HepG2 (cell line): ENCODE measurements around the gene ITGA2. TPM values are rescaled to one million over a fixed set of nuclear protein-coding genes. Genes with fewer than 3 reads are reported as not detected.

Source experiments
- AKAP8 ChIP-seq: sonication (generic); formaldehyde crosslinking; IDR thresholded peaks from 2 replicates; pipeline ENCODE4 v1.5.1; 2020; ENCODE audit warnings: mild to moderate bottlenecking, missing genetic modification reagents
- ATM ChIP-seq: fragments of 450-650 bp; IDR thresholded peaks from 2 replicates; pipeline ENCODE4 v1.7.1; 2017; ENCODE audit warnings: mild to moderate bottlenecking, borderline replicate concordance
- CBX1 ChIP-seq: IDR thresholded peaks from one replicate; pipeline ENCODE4 v1.6.1; 2016; ENCODE audit warnings: antibody characterized with exemption, low read depth
- GABPA ChIP-seq, 2 experiments: IDR thresholded peaks; 2 replicates each; pipeline ENCODE4 v1.6.1; 2011 to 2016; ENCODE audit warnings: low read depth in 2 of 2, low read length in 1 of 2, missing biosample characterization in 1 of 2, missing genetic modification characterization in 1 of 2
- HOXA7 ChIP-seq: sonication (generic); formaldehyde crosslinking; IDR thresholded peaks from 2 replicates; pipeline ENCODE4 v1.8.1; 2022; ENCODE audit warnings: mild to moderate bottlenecking, missing genetic modification reagents, moderate library complexity
- JARID2 ChIP-seq: sonication (generic); formaldehyde crosslinking; IDR thresholded peaks from 2 replicates; pipeline ENCODE4 v1.8.1; 2023; ENCODE audit warnings: missing genetic modification reagents, inconsistent platforms; ENCODE audit not compliant: insufficient replicate concordance
- PAWR ChIP-seq: sonication (generic); formaldehyde crosslinking; IDR thresholded peaks from 2 replicates; pipeline ENCODE4 v1.4.0; 2020; ENCODE audit warnings: missing genetic modification reagents, mild to moderate bottlenecking, borderline replicate concordance
- PAXIP1 ChIP-seq: sonication (generic); formaldehyde crosslinking; conservative IDR thresholded peaks from 2 replicates; pipeline ENCODE4 v1.4.0; 2020; ENCODE audit warnings: mild to moderate bottlenecking, missing genetic modification reagents, moderate library complexity
- RARA ChIP-seq: IDR thresholded peaks from 2 replicates; pipeline ENCODE4 v1.6.1; 2016; ENCODE audit warnings: missing genetic modification reagents, missing compliant biosample characterization
- SKIL ChIP-seq: sonication (generic); formaldehyde crosslinking; IDR thresholded peaks from 2 replicates; pipeline ENCODE4 v1.8.0; 2022; ENCODE audit warnings: missing genetic modification reagents, mild to moderate bottlenecking, moderate library complexity, borderline replicate concordance
- SOX5 ChIP-seq: IDR thresholded peaks from 2 replicates; pipeline ENCODE4 v1.6.1; 2016; ENCODE audit warnings: borderline replicate concordance
- SP2 ChIP-seq: sonication (generic); formaldehyde crosslinking; IDR thresholded peaks from 2 replicates; pipeline ENCODE4 v1.5.1; 2020; ENCODE audit warnings: mild to moderate bottlenecking, missing genetic modification reagents
- TBP ChIP-seq: sonication (generic); formaldehyde crosslinking; IDR thresholded peaks from 2 replicates; pipeline ENCODE4 v1.5.0; 2020; ENCODE audit warnings: missing genetic modification reagents
- ZBTB20 ChIP-seq: sonication (generic); formaldehyde crosslinking; IDR thresholded peaks from 2 replicates; pipeline ENCODE4 v1.8.1; 2023; ENCODE audit warnings: missing genetic modification reagents, low read depth, mild to moderate bottlenecking, borderline replicate concordance
- ZC3H13 ChIP-seq: sonication (generic); formaldehyde crosslinking; IDR thresholded peaks from 2 replicates; pipeline ENCODE4 v1.8.1; 2023; ENCODE audit warnings: mild to moderate bottlenecking, missing genetic modification reagents, moderate library complexity
- ZNF3 ChIP-seq: IDR thresholded peaks from 2 replicates; pipeline ENCODE4 v1.7.0; 2017; ENCODE audit warnings: inconsistent platforms
- ZNF615 ChIP-seq: sonication (generic); formaldehyde crosslinking; IDR thresholded peaks from 2 replicates; pipeline ENCODE4 v1.5.0; 2020; ENCODE audit warnings: mild to moderate bottlenecking, missing genetic modification reagents, borderline replicate concordance
- ZNF616 ChIP-seq: sonication (generic); formaldehyde crosslinking; IDR thresholded peaks from 2 replicates; pipeline ENCODE4 v1.5.0; 2020; ENCODE audit warnings: low read depth, mild to moderate bottlenecking, missing genetic modification reagents
- ZNF7 ChIP-seq: IDR thresholded peaks from 2 replicates; pipeline ENCODE4 v1.6.1; 2016; ENCODE audit warnings: missing biosample characterization, missing genetic modification reagents
- ZNF770 ChIP-seq: sonication (generic); formaldehyde crosslinking; IDR thresholded peaks from 2 replicates; pipeline ENCODE4 v1.5.0; 2020; ENCODE audit warnings: mild to moderate bottlenecking, missing genetic modification reagents
- ZNF891 ChIP-seq: sonication (generic); formaldehyde crosslinking; IDR thresholded peaks from 2 replicates; pipeline ENCODE4 v1.5.0; 2020; ENCODE audit warnings: mild to moderate bottlenecking, missing genetic modification reagents
- polyA plus RNA-seq, 8 experiments: library from polyadenylated mRNA; depleted of rRNA in 3 of 8; stranded (reverse) in 7 of 8; unstranded in 1 of 8; fragments of >200 nt; fragmentation: Illumina TruSeq in 4 of 8; extraction: Trizol in 4 of 8; gene quantifications; 2 replicates each; pipeline versions ENCODE4 v1.2.1 to v1.2.3, GENCODE V29; 2011 to 2016; ENCODE audit warnings: low read depth in 4 of 8, missing spikeins in 1 of 8, mixed read lengths in 1 of 8; ENCODE audit not compliant: insufficient read depth in 1 of 8
- total RNA-seq, 5 experiments: library from RNA; depleted of rRNA; stranded (reverse); fragments of >200 nt; fragmentation: Illumina TruSeq; extraction: Trizol; gene quantifications; 2 replicates each; pipeline ENCODE4 v1.2.3, GENCODE V29; 2016; ENCODE audit warnings: low read depth in 1 of 5

Gene ITGA2
- total and polyA plus RNA-seq, 2 of the 13 experiments (the other 11 are each of a cell fraction or from before 2014, with no cell fraction given), result 15.8 to 58.3 TPM

GRCh38 chr5:52956915-52957747 is 32.0 kb upstream of the ITGA2 start (continued):
- TF ChIP-seq SKIL (no peak), GABPA (IDR thresholded peaks at IDR 0.05; ENCODE audit: low read depth, low read length) (no peak), GABPA (CRISPR knock-in tag; IDR thresholded peaks at IDR 0.05; ENCODE audit: low read depth) (no peak), ZNF770 (CRISPR knock-in tag) (no peak), PAXIP1 (CRISPR knock-in tag) (peak; percentile 78), ZNF7 (CRISPR knock-in tag) (peak; percentile 91), SP2 (CRISPR knock-in tag) (no peak), ZNF3 (CRISPR knock-in tag) (no peak), ZNF891 (CRISPR knock-in tag) (no peak), ZNF616 (CRISPR knock-in tag) (no peak), JARID2 (CRISPR knock-in tag) (no peak), RARA (CRISPR knock-in tag) (no peak), SOX5 (CRISPR knock-in tag) (peak; percentile 72), HOXA7 (CRISPR knock-in tag) (no peak), ATM (no peak), AKAP8 (CRISPR knock-in tag) (no peak), ZBTB20 (CRISPR knock-in tag) (no peak), TBP (no peak), ZC3H13 (CRISPR knock-in tag) (no peak), PAWR (no peak), CBX1 (no peak), ZNF615 (CRISPR knock-in tag) (no peak)
